K562 (cell line): Measurements from ENCODE around the gene C15orf62. TPM values are rescaled to one million over a fixed set of nuclear protein-coding genes. Genes with fewer than 3 reads are reported as not detected.
A peak's percentile ranks its signal among the peaks of the same experiment; 100 is the strongest.

Source experiments
- ASH1L ChIP-seq: fragments of 450-650 bp; IDR thresholded peaks from 2 replicates; pipeline ENCODE4 v1.6.1; 2018; ENCODE audit warnings: borderline replicate concordance, mild to moderate bottlenecking, low read depth; ENCODE audit not compliant: partially characterized antibody
- CHD7 ChIP-seq: fragments of 200-600 bp; sonication (generic); IDR thresholded peaks from one replicate; pipeline ENCODE4 v1.6.1; 2012; ENCODE audit warnings: mild to moderate bottlenecking, low read depth, low read length, inconsistent platforms
- CTBP1 ChIP-seq: fragments of 450-650 bp; IDR thresholded peaks from 2 replicates; pipeline ENCODE4 v1.6.1; 2016; ENCODE audit warnings: borderline replicate concordance
- DNMT1 ChIP-seq: fragments of 450-650 bp; IDR thresholded peaks from 2 replicates; pipeline ENCODE4 v1.6.1; 2016; ENCODE audit warnings: antibody characterized with exemption, mild to moderate bottlenecking
- GATAD2B ChIP-seq: fragments of 450-650 bp; IDR thresholded peaks from 2 replicates; pipeline ENCODE4 v1.6.1; 2017; ENCODE audit warnings: mild to moderate bottlenecking, borderline replicate concordance
- HDAC2 ChIP-seq: fragments of 450-650 bp; IDR thresholded peaks from 2 replicates; pipeline ENCODE4 v1.6.1; 2016; ENCODE audit warnings: mild to moderate bottlenecking
- SMAD4 ChIP-seq: fragments of 250-450 bp; sonication (Bioruptor Pico); conservative IDR thresholded peaks from 2 replicates; pipeline ENCODE4 v1.8.0; 2021; ENCODE audit warnings: inconsistent platforms, mild to moderate bottlenecking, moderate library complexity
- TBL1XR1 ChIP-seq, 2 experiments: IDR thresholded peaks; 2 replicates each; pipeline ENCODE4 v1.6.1; 2012; ENCODE audit warnings: improper control_type of control experiment in 2 of 2, low read length in 2 of 2, mild to moderate bottlenecking in 1 of 2
- USF1 ChIP-seq: sonication (generic); formaldehyde crosslinking; IDR thresholded peaks from 2 replicates; pipeline ENCODE4 v1.9.0; 2022; ENCODE audit warnings: mild to moderate bottlenecking, missing genetic modification reagents
- ZNF274 ChIP-seq: IDR thresholded peaks from 2 replicates; pipeline ENCODE4 v1.6.1; 2011; ENCODE audit warnings: low read depth, mild to moderate bottlenecking, low read length, moderate library complexity, borderline replicate concordance
- ZNF3 ChIP-seq: fragments of 250-450 bp; sonication (Bioruptor Pico); IDR thresholded peaks from 2 replicates; pipeline ENCODE4 v1.5.0; 2021; ENCODE audit warnings: mild to moderate bottlenecking, moderate library complexity
- polyA plus RNA-seq, 8 experiments: library from polyadenylated mRNA; depleted of rRNA in 4 of 8; stranded (reverse) in 5 of 8; unstranded in 3 of 8; fragments of >200 nt; fragmentation: Nextera tagmentation in 2 of 8; fragmentation: Illumina TruSeq in 1 of 8; extraction: Ambion mirVana in 2 of 8; extraction: Trizol in 1 of 8; gene quantifications; 2 replicates each; pipeline versions ENCODE4 v1.2.1 to v1.2.3, GENCODE V29; 2011 to 2014; ENCODE audit warnings: inconsistent platforms in 1 of 8, missing spikeins in 1 of 8
- total RNA-seq, 7 experiments: library from RNA; depleted of rRNA in 6 of 7; stranded (reverse); fragments of >200 nt in 6 of 7; fragmentation: Illumina TruSeq in 2 of 7; extraction: Trizol in 2 of 7; gene quantifications; 2 replicates each; pipeline versions ENCODE4 v1.2.1 to v1.2.3, GENCODE V29; 2011 to 2021; ENCODE audit warnings: low replicate concordance in 1 of 7
- TF ChIP-seq, protein P1 (sequence below): fragments of 450-650 bp; IDR thresholded peaks from 2 replicates; pipeline ENCODE4 v1.7.1; 2018; ENCODE audit warnings: mild to moderate bottlenecking, low read depth; ENCODE audit not compliant: partially characterized antibody
- TF ChIP-seq, protein P2 (sequence below): sonication (generic); formaldehyde crosslinking; IDR thresholded peaks from 2 replicates; pipeline ENCODE4 v1.8.0; 2022; ENCODE audit warnings: missing genetic modification reagents, mild to moderate bottlenecking, borderline replicate concordance

Gene C15orf62
- total and polyA plus RNA-seq, 9 of the 15 experiments (the other 6 are each of a cell fraction or from before 2014, with no cell fraction given), result 0.01 to 0.76 (median 0.30) TPM; not detected in 1

- TF ChIP-seq, protein P1, sequence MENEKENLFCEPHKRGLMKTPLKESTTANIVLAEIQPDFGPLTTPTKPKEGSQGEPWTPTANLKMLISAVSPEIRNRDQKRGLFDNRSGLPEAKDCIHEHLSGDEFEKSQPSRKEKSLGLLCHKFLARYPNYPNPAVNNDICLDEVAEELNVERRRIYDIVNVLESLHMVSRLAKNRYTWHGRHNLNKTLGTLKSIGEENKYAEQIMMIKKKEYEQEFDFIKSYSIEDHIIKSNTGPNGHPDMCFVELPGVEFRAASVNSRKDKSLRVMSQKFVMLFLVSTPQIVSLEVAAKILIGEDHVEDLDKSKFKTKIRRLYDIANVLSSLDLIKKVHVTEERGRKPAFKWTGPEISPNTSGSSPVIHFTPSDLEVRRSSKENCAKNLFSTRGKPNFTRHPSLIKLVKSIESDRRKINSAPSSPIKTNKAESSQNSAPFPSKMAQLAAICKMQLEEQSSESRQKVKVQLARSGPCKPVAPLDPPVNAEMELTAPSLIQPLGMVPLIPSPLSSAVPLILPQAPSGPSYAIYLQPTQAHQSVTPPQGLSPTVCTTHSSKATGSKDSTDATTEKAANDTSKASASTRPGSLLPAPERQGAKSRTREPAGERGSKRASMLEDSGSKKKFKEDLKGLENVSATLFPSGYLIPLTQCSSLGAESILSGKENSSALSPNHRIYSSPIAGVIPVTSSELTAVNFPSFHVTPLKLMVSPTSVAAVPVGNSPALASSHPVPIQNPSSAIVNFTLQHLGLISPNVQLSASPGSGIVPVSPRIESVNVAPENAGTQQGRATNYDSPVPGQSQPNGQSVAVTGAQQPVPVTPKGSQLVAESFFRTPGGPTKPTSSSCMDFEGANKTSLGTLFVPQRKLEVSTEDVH, result no peak
- no peak for TF ChIP-seq CHD7
- no peak for TF ChIP-seq ZNF274
- peak; percentile 21; the same call in 1 of the 2 replicates for TF ChIP-seq CTBP1
- TF ChIP-seq ASH1L, result no peak
- no peak for TF ChIP-seq HDAC2
- no peak for TF ChIP-seq ZNF3
- no peak for TF ChIP-seq TBL1XR1 (IDR thresholded peaks at IDR 0.05; ENCODE audit: low read length in 2 of 2)
- no peak for TF ChIP-seq GATAD2B
- no peak for TF ChIP-seq SMAD4 (CRISPR knock-in tag)
- TF ChIP-seq USF1 (CRISPR knock-in tag), result no peak
- TF ChIP-seq DNMT1, result no peak
- TF ChIP-seq, protein P2, sequence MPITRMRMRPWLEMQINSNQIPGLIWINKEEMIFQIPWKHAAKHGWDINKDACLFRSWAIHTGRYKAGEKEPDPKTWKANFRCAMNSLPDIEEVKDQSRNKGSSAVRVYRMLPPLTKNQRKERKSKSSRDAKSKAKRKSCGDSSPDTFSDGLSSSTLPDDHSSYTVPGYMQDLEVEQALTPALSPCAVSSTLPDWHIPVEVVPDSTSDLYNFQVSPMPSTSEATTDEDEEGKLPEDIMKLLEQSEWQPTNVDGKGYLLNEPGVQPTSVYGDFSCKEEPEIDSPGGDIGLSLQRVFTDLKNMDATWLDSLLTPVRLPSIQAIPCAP, result no peak
Observed at GRCh38 chr15:40751745-40752144, 18.0 kb upstream of the C15orf62 start (continued).
